HepG2 (cell line): ENCODE results near the gene S100A11. TPM values are rescaled to one million over a fixed set of nuclear protein-coding genes. Genes with fewer than 3 reads are reported as not detected.
A peak's percentile ranks its signal among the peaks of the same experiment; 100 is the strongest.

Experiments
- BHLHE40 ChIP-seq: IDR thresholded peaks from 2 replicates; pipeline ENCODE4 v1.6.1; 2011; ENCODE audit warnings: low read length, improper control_type of control experiment
- DNMT3B ChIP-seq: conservative IDR thresholded peaks from 2 replicates; pipeline ENCODE4 v1.6.1; 2016; ENCODE audit warnings: missing biosample characterization, control low read depth
- GPN1 ChIP-seq: sonication (generic); formaldehyde crosslinking; IDR thresholded peaks from 2 replicates; pipeline ENCODE4 v1.5.1; 2020; ENCODE audit warnings: missing genetic modification reagents, borderline replicate concordance
- GTF3A ChIP-seq: sonication (generic); formaldehyde crosslinking; conservative IDR thresholded peaks from 2 replicates; pipeline ENCODE4 v1.4.0; 2020; ENCODE audit warnings: mild to moderate bottlenecking, missing genetic modification reagents
- ZNF12 ChIP-seq: sonication (generic); formaldehyde crosslinking; IDR thresholded peaks from 2 replicates; pipeline ENCODE4 v1.5.0; 2020; ENCODE audit warnings: missing genetic modification reagents
- ZNF34 ChIP-seq: sonication (generic); formaldehyde crosslinking; IDR thresholded peaks from 2 replicates; pipeline ENCODE4 v1.4.0; 2020; ENCODE audit warnings: mild to moderate bottlenecking, missing genetic modification reagents, borderline replicate concordance
- ZNF484 ChIP-seq: sonication (generic); formaldehyde crosslinking; IDR thresholded peaks from 2 replicates; pipeline ENCODE4 v1.5.1; 2020; ENCODE audit warnings: mild to moderate bottlenecking, low read depth, missing genetic modification reagents, borderline replicate concordance
- ZNF775 ChIP-seq: sonication (generic); formaldehyde crosslinking; IDR thresholded peaks from 2 replicates; pipeline ENCODE4 v1.4.0; 2020; ENCODE audit warnings: missing genetic modification reagents, mild to moderate bottlenecking, moderate library complexity, borderline replicate concordance
- ZNF782 ChIP-seq: sonication (generic); formaldehyde crosslinking; IDR thresholded peaks from 2 replicates; pipeline ENCODE4 v1.4.0; 2020; ENCODE audit warnings: missing genetic modification reagents, mild to moderate bottlenecking, borderline replicate concordance
- polyA plus RNA-seq, 8 experiments: library from polyadenylated mRNA; depleted of rRNA in 3 of 8; stranded (reverse) in 7 of 8; unstranded in 1 of 8; fragments of >200 nt; fragmentation: Illumina TruSeq in 4 of 8; extraction: Trizol in 4 of 8; gene quantifications; 2 replicates each; pipeline versions ENCODE4 v1.2.1 to v1.2.3, GENCODE V29; 2011 to 2016; ENCODE audit warnings: low read depth in 4 of 8, missing spikeins in 1 of 8, mixed read lengths in 1 of 8; ENCODE audit not compliant: insufficient read depth in 1 of 8
- total RNA-seq, 5 experiments: library from RNA; depleted of rRNA; stranded (reverse); fragments of >200 nt; fragmentation: Illumina TruSeq; extraction: Trizol; gene quantifications; 2 replicates each; pipeline ENCODE4 v1.2.3, GENCODE V29; 2016; ENCODE audit warnings: low read depth in 1 of 5
- TF ChIP-seq, protein P1 (sequence below): IDR thresholded peaks from 2 replicates; pipeline ENCODE4 v1.6.1; 2018; ENCODE audit warnings: missing genetic modification reagents, mild to moderate bottlenecking, missing compliant biosample characterization
- TF ChIP-seq, protein P2 (sequence below): sonication (generic); formaldehyde crosslinking; IDR thresholded peaks from 2 replicates; pipeline ENCODE4 v1.5.1; 2020; ENCODE audit warnings: mild to moderate bottlenecking, missing genetic modification reagents, borderline replicate concordance
- TF ChIP-seq, protein P3 (sequence below): sonication (generic); formaldehyde crosslinking; IDR thresholded peaks from 2 replicates; pipeline ENCODE4 v1.4.0; 2020; ENCODE audit warnings: missing genetic modification reagents

S100A11 gene
- total and polyA plus RNA-seq, 2 of the 13 experiments (the other 11 are each of a cell fraction or from before 2014, with no cell fraction given) = 6.6 to 34.4 TPM

DNA sequence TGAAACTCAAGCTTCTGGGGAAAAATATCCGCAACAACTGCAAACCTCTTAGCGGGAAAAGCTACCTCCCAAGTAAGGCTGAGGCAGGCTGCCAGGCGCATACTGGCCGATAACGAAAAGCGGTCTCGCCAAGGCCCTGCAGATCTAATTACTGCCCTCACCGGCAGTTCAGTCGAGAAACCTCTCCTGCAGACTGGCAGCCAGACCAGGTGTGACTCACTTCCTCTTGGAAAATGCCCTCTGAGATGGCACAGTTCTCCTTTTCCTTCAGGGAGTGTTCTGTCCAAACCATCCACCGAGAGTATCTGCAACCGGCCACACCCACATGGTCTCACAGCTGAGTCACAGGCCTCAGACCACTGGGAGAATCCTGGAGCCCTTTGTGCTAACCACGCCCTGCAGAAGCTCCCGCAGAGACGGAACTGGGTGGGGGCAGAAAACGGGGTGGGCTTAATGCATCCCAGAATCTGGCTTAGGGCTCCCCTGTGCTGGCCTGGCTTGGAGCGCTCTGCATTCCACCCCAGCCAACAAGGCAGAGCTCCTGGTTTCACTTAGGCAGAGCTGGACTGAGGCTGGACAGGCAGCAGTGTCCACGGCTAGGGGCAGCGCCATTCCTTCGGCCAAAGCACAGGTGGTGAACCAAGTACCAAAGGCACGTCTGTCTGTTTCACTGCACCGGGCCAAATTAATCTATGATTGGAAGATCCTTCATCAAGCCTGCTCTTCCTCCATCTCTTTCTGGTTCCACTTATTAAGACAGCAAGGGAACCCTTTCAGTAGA, 44.3 kb downstream of the S100A11 start (continued):
- TF ChIP-seq, protein P1, sequence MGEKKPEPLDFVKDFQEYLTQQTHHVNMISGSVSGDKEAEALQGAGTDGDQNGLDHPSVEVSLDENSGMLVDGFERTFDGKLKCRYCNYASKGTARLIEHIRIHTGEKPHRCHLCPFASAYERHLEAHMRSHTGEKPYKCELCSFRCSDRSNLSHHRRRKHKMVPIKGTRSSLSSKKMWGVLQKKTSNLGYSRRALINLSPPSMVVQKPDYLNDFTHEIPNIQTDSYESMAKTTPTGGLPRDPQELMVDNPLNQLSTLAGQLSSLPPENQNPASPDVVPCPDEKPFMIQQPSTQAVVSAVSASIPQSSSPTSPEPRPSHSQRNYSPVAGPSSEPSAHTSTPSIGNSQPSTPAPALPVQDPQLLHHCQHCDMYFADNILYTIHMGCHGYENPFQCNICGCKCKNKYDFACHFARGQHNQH = peak; percentile 51; the same call in 1 of the 2 replicates
- TF ChIP-seq ZNF775 (CRISPR knock-in tag) = no peak
- no peak for TF ChIP-seq GPN1 (CRISPR knock-in tag)
- TF ChIP-seq ZNF782 (CRISPR knock-in tag) = no peak; the same call in 1 of the 2 replicates
- 0 out of 2 replicates have a peak, but pooled peaks have one; percentile 8 for TF ChIP-seq ZNF12 (CRISPR knock-in tag)
- no peak for TF ChIP-seq ZNF34 (CRISPR knock-in tag)
- no peak for TF ChIP-seq BHLHE40
- TF ChIP-seq, protein P2, sequence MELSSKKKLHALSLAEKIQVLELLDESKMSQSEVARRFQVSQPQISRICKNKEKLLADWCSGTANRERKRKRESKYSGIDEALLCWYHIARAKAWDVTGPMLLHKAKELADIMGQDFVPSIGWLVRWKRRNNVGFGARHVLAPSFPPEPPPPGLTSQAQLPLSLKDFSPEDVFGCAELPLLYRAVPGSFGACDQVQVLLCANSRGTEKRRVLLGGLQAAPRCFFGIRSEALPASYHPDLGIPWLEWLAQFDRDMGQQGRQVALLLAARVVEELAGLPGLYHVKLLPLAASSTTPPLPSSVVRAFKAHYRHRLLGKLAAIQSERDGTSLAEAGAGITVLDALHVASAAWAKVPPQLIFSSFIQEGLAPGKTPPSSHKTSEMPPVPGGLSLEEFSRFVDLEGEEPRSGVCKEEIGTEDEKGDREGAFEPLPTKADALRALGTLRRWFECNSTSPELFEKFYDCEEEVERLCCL = no peak
- no peak for TF ChIP-seq ZNF484 (CRISPR knock-in tag)
- TF ChIP-seq, protein P3, sequence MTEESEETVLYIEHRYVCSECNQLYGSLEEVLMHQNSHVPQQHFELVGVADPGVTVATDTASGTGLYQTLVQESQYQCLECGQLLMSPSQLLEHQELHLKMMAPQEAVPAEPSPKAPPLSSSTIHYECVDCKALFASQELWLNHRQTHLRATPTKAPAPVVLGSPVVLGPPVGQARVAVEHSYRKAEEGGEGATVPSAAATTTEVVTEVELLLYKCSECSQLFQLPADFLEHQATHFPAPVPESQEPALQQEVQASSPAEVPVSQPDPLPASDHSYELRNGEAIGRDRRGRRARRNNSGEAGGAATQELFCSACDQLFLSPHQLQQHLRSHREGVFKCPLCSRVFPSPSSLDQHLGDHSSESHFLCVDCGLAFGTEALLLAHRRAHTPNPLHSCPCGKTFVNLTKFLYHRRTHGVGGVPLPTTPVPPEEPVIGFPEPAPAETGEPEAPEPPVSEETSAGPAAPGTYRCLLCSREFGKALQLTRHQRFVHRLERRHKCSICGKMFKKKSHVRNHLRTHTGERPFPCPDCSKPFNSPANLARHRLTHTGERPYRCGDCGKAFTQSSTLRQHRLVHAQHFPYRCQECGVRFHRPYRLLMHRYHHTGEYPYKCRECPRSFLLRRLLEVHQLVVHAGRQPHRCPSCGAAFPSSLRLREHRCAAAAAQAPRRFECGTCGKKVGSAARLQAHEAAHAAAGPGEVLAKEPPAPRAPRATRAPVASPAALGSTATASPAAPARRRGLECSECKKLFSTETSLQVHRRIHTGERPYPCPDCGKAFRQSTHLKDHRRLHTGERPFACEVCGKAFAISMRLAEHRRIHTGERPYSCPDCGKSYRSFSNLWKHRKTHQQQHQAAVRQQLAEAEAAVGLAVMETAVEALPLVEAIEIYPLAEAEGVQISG (CRISPR knock-in tag) = 0 out of 2 replicates have a peak, but pooled peaks have one; percentile 31
- TF ChIP-seq GTF3A (CRISPR knock-in tag) = no peak
- TF ChIP-seq DNMT3B (CRISPR knock-in tag) = no peak
